ENCODE results near the gene RFC3.

RFC3 gene

DNA sequence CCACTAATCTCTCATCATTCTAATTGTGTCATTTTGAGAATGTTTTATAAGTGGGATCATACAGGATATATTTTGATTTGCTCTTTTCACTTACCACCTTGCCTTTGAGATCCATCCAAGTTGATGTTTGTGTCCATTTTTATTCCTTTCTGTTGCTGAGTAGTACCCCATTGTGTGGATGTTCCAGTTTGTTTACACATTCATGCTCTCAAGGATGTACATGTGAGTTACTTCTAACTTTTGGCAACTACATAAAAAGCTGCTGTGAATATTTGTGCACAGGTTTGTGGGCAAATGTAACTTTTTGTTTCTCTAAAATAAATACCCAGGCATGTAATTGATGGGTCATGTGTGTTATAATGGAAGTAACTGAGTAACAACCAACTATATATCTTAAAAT lies 64.9 kb downstream of the RFC3 start:
- Histone ChIP-seq H3K4me1 (ENCODE audit: control insufficient read depth, insufficient read depth, low read length) (no peaks in the 10 kb centered on the region), H3K9me3 (ENCODE audit: control insufficient read depth in 2 of 2, low read length in 2 of 2) (no peaks in the 10 kb centered on the region), H3K9ac (ENCODE audit: low read length in 2 of 2) (no peak overlapping the region)

DNA sequence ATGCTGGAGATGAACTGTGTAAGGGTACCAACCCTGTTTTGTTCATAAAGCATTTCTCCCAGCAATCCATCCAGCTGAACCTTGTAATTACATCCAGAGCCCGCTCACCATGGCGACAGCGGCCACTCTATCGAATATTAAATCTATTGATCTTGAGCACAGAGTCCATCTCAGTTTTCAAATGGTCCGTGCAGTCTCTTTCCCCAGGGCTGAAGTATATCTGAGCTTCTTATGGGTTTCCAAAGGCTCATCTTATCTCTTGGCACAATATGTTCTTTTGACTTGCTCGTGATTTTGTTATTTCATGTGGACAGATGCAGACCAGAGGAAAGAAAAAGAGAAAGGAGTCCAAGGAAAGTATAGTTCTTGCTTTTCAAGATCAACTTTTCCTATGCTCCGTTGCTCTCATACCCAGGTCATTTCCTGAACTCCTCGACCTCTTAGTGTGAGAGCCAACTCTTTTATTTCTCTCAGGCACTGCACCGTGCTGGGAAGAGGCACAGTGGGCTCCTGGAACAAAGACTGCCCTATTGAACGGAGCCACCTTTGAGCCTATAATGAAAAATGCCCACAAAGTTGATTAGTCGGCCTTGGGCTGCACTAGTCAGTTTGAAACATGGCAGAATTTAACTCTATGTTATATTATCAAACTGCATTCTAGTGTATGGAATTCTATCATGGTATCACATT lies 66.7 kb downstream of the RFC3 start:
- H3K9ac ChIP-seq (ENCODE audit: low read length in 2 of 2) = no peak overlapping the region
- no peaks in the 10 kb centered on the region for H3K27me3 ChIP-seq (ENCODE audit: control insufficient read depth in 1 of 2, insufficient read depth in 2 of 2, low read length in 2 of 2)
- H3K4me1 ChIP-seq (ENCODE audit: control insufficient read depth, insufficient read depth, low read length) = no peaks in the 10 kb centered on the region
- H3K27ac ChIP-seq (ENCODE audit: low read length) = no peak overlapping the region
- no peak overlapping the region for H3K4me3 ChIP-seq (ENCODE audit: low read length in 2 of 2)
- H3K9me3 ChIP-seq (ENCODE audit: control insufficient read depth in 2 of 2, low read length in 2 of 2) = no peaks in the 10 kb centered on the region
- H3K36me3 ChIP-seq (ENCODE audit: control insufficient read depth in 2 of 2, insufficient read depth in 2 of 2, low read length in 2 of 2) = no peaks in the 10 kb centered on the region

More for the DNA sequence above, 64.9 kb downstream of the RFC3 start:
- H3K36me3 ChIP-seq (ENCODE audit: control insufficient read depth in 2 of 2, insufficient read depth in 2 of 2, low read length in 2 of 2) = no peaks in the 10 kb centered on the region
- H3K4me3 ChIP-seq (ENCODE audit: low read length in 2 of 2) = no peak overlapping the region
- H3K27ac ChIP-seq (ENCODE audit: low read length) = no peak overlapping the region
- no peaks in the 10 kb centered on the region for H3K27me3 ChIP-seq (ENCODE audit: control insufficient read depth in 1 of 2, insufficient read depth in 2 of 2, low read length in 2 of 2)

Measured in stomach smooth muscle (tissue), 2 donors.